IPS-11a (cell line): ENCODE data around the gene RNF10.
"Not testable (repeated sequence)": the region's sequence is repeated elsewhere in the genome, so short reads cannot be mapped to it uniquely, and the experiment has no call there.

Experiments used
- H3K4me3 ChIP-seq: one replicate; pipeline ENCODE4 v1.5.1; 2013; ENCODE audit warnings: low read depth, low read length, control low read depth

The RNF10 gene

DNA sequence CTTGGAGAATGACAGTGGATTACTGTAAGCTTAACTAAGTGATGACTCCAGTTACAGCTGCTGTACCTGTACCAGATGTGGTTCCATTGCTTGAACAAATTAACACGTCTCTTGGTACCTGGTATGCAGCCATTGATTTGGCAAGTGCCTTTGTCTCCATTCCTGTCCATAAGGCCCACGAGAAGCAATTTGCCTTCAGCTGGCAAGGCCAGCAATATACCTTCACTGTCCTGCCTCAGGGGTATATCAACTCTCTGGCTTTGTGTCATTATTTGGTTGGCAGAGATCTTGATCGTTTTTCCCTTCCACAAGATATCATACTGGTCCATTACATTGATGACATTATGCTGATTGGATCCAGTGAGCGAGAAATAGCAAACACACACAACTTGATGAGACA lies 76.4 kb downstream of the RNF10 start:
- no peak overlapping the region for H3K4me3 ChIP-seq

DNA sequence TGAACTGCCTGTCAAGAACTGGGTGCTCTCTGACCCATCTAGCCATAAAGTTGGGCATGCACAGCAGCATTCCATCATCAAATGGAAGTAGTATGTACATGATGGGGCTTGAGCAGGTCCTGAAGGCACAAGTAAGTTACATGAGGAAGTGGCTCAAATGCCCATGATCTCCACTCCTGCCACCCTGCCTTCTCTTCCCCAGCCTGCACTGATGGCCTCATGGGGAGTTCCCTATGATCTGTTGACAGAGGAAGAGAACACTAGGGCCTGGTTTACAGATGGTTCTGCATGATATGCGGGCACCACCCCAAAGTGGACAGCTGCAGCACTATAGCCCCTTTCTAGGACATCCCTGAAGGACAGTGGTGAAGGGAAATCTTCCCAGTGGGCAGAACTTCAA lies 77.4 kb downstream of the RNF10 start:
- H3K4me3 ChIP-seq: not testable (repeated sequence)

DNA sequence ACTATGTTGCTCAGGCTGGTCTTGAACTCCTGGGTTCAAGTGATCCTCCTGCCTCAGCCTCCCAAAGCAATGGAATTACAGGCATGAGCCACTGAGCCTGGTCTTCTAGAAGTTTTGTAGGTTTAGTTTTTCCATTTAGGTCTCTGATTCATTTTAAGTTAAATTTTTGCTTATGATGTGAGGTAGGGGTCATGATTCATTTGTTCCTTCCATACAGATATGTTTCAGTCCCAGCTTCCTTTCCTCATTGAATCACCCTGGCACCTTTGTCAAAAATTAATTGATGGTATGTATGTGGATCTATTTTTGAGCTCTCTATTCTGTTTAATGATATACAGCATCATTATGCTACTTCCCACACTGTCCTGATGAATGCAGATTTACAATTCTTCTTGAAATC lies 80.7 kb downstream of the RNF10 start:
- no peak overlapping the region for H3K4me3 ChIP-seq

GRCh38 chr12:120617193-120617592 lies 83.0 kb downstream of the RNF10 start:
- not testable (repeated sequence) for H3K4me3 ChIP-seq

GRCh38 chr12:120617767-120618166 lies 83.6 kb downstream of the RNF10 start:
- H3K4me3 ChIP-seq: not testable (repeated sequence)

DNA sequence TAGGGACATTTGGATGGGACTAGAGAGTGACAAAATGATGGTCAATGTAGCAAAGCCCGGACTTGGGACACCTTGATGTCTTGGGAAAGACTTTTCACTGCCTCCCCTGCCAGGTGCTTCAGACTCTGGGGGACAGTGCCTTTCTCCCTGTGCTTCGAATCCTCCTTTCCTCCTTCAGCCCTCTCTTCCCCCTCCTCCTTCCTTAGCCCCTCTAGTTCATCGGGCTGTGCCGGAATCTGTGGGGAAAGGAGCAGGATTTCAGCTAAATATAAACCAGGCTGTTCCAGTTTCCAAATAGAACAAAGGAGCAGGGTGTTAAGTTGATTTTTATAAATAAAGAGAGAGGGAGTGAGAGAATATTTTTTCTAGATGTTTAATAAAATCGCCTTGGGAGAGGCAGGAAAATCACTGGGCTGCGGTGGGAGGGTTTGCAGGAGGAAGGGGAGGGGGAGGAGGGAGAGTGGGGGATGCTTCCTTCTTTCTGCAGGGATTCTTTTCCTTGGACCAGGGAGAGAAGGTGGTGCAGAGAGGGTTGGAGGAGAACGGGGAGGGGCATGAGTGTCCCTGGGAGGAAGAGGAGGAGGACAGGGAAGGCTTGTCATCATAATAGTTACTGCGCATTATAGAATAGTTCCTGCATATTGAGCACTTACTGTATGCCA lies 84.9 kb downstream of the RNF10 start:
- H3K4me3 ChIP-seq: no peak overlapping the region

DNA sequence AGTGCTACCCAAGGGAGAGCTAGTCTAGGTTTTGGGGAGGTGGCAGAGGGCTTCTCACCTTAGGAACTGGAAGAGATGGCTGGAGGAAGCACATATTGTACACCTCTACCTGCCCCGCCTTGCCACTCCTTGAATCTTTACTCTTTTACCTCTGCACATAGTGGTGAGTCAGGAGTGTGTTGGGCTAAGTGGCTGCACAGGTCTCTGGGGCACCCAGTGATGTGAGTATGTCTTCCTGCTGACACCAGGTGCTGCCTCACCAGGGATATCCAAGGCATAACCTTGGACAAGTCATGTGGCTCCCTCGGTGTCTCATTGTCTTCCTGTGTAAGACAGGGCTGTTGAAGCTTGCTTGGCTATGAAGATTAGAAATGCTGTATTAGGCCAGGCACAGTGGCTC lies 86.5 kb downstream of the RNF10 start:
- H3K4me3 ChIP-seq: no peak overlapping the region

DNA sequence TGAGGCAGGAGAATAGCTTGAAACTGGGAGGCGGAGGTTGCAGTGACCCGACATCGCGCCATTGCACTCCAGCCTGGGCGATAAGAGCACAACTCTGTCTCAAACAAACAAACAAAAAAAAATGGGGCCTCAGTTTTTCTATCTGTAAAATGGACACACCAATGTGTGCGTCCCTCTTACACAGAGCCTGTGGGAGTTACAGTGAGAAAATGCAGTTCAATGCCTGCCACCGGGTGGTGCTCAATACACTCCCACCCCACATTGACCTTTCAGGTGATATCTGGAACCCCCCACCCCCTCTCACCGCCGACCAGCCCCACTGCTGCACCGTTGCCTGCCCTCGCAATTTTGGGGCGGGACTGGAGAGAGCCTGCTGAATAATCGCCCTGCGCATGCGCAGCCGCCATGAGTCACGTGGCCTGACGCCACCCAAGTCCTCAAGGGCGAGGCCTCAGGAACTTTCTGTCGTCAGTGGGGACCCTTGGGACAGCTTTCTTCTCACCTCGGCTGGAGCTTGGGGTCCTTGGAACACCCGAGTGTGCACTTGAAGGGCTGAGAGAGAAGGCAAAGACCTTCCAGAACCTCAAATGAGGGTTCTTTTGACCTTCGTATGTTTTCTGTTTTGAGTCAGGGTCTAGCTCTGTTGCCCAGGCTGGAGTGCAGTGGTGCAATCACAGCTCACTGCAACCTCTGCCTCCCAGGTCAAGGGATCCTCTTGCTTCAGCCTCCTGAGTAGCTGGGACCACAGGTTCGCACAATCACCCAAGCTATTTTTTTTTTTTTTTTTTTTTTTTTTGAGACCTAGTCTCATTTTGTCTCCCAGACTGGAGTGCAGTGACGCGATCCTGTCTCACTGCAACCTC lies 91.6 kb downstream of the RNF10 start:
- no peak overlapping the region for H3K4me3 ChIP-seq
